T-helper 2 cell treated with Interferon-gamma antibody and Interleukin-4, amounts not matched to agents 5 μg/mL and 100 μg/mL, for 36 hours (primary cell): ENCODE measurements around the gene VWA5B2.

Experiments used
- DNase-seq: peaks from one replicate; pipeline ENCODE4 v3.0.0; 2021; ENCODE audit warnings: low spot score
- H3K27ac Mint-ChIP-seq: one replicate; pipeline ENCODE4 v1.8.0; 2021; ENCODE audit warnings: mild to moderate bottlenecking, mixed read lengths
- H3K27me3 Mint-ChIP-seq: one replicate; pipeline ENCODE4 v1.8.0; 2021; ENCODE audit warnings: low read depth, mixed read lengths
- H3K36me3 Mint-ChIP-seq: one replicate; pipeline ENCODE4 v1.8.0; 2021; ENCODE audit warnings: low read depth, mixed read lengths
- H3K4me1 Mint-ChIP-seq: one replicate; pipeline ENCODE4 v1.8.0; 2021; ENCODE audit warnings: low read depth, mixed read lengths
- H3K4me3 Mint-ChIP-seq: one replicate; pipeline ENCODE4 v1.8.0; 2022; ENCODE audit warnings: mild to moderate bottlenecking, moderate library complexity, mixed read lengths
- H3K9me3 Mint-ChIP-seq: one replicate; pipeline ENCODE4 v1.8.0; 2021; ENCODE audit warnings: mixed read lengths

VWA5B2 gene

DNA sequence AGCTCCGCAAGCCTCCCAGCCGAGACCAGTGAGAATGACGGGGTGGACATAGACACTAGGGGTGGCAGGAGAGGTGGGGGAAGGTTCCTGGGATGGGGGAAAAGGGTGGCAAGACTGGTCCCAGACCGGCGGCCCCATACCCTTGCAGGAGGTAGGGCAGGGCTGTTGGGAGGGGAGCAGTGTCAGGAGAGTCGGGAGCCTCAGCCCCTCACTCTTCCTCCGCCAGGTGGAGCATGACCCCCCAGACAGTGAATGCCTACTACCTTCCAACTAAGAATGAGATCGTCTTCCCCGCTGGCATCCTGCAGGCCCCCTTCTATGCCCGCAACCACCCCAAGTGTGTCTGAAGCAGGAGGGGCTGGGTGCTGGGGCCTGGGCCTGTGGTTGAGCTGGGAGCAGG, 60.9 kb downstream of the VWA5B2 start:
- H3K9me3 Mint-ChIP-seq: no peaks in the 10 kb centered on the region
- H3K4me3 Mint-ChIP-seq: no peak overlapping the region
- H3K36me3 Mint-ChIP-seq: no peaks in the 10 kb centered on the region
- H3K27me3 Mint-ChIP-seq: peaks cover 4% of the 10 kb centered on the region
- peaks cover 4% of the 10 kb centered on the region for H3K4me1 Mint-ChIP-seq
- DNase-seq: no peak
- H3K27ac Mint-ChIP-seq: no peak overlapping the region

DNA sequence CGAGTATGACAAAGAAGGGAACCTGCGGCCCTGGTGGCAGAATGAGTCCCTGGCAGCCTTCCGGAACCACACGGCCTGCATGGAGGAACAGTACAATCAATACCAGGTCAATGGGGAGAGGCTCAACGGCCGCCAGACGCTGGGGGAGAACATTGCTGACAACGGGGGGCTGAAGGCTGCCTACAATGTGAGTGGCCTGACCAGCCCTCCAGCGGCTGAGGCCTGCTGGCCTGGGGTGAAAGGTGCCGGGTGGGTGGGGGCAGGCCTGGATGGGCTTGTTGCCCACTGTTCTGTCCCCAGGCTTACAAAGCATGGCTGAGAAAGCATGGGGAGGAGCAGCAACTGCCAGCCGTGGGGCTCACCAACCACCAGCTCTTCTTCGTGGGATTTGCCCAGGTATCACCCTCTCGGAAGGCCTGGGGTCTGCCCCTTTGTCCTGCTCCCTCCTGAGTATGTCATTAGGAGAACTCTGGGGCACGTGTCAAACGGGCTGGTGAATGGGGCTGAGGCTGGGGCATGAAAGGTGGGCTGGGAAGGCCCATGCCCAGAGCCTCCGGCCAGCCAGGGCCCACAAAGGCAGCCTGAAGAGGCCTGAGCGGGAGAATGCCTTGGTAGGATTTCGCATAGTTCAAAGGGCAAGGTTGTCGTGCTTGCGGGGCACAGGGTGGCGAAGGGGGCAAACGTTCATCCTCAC, 61.8 kb downstream of the VWA5B2 start:
- no peak overlapping the region for H3K4me3 Mint-ChIP-seq
- DNase-seq: no peak
- no peaks in the 10 kb centered on the region for H3K36me3 Mint-ChIP-seq
- no peaks in the 10 kb centered on the region for H3K9me3 Mint-ChIP-seq
- H3K4me1 Mint-ChIP-seq: peaks cover 4% of the 10 kb centered on the region
- peaks cover 4% of the 10 kb centered on the region for H3K27me3 Mint-ChIP-seq
- no peak overlapping the region for H3K27ac Mint-ChIP-seq
